Fibroblast of skin of right quadriceps (primary cell): ENCODE measurements around the gene PRKX.
"Not testable (repeated sequence)": the region's sequence is repeated elsewhere in the genome, so short reads cannot be mapped to it uniquely, and the experiment has no call there.

Source experiments
- DNase-seq: peaks from one replicate; pipeline ENCODE4 v3.0.0-alpha.2; 2013

Gene PRKX

DNA sequence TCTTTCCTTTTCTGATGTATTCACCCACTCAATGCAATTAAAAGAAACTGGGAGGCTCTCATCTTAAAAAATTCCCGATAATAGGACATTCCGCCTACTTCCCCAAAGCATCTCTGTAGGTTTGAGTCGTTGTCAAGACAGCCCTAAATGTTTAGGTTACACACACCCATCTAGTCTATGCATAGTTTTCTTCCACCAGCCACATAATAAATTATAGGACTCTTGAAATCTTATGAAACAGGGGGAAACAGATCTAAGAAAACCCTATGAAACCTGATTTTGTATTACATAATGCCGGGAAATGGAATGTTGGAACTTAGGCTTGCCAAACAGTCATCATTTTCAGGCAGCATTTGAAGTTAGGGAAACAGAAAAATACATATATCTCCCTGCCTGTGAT, 150.0 kb downstream of the PRKX start:
- peak; percentile 66 for DNase-seq

DNA sequence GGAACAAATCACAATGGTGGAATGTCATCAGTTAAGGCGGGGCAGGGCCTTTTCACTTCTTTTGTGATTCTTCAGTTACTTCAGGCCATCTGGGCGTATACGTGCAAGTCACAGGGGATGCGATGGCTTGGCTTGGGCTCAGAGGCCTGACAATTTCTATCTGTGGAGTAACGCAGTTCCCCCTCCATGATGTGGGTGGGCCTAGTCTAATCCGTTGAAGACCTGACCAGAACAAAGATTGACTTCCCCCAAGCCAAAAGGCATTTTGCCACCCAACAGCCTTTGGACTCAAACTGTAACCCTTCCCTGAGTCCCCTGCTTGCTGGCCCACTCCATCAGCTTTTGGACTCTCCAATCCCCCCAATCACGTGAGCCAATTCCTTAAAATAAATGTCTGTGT, 153.4 kb downstream of the PRKX start:
- not testable (repeated sequence) for DNase-seq
